ENCODE data around the gene UNC13A. TPM values are rescaled to one million over a fixed set of nuclear protein-coding genes. Genes with fewer than 3 reads are reported as not detected.

The UNC13A gene
- 6.6 and 8.8 TPM in 2 replicates for total RNA-seq (2014; rRNA removed; shearing (Covaris generic))

GRCh38 chr19:17687857-17688784 lies at the start of gene UNC13A:
Gene UNC13A (minus strand): TSS chr19:17688354. CDS start chr19:17688199, 155 bp downstream.
- no peaks in the 10 kb centered on the region for H3K36me3 ChIP-seq (replicated peaks; ENCODE audit: control insufficient read depth, insufficient read depth, low read length)
- peak within 1 kb of the TSS; percentile 80 for H3K4me3 ChIP-seq (ENCODE audit: insufficient read depth, low read depth, low read length)
- peak; percentile 96 for DNase-seq
- H3K27me3 ChIP-seq (ENCODE audit: control insufficient read depth, insufficient read depth, low read length), result no peaks in the 10 kb centered on the region

GRCh38 chr19:17737690-17738153 lies 49.6 kb upstream of the UNC13A start:
- Histone ChIP-seq H3K36me3 (replicated peaks; ENCODE audit: control insufficient read depth, insufficient read depth, low read length) (peaks cover 10% of the 10 kb centered on the region), H3K27me3 (ENCODE audit: control insufficient read depth, insufficient read depth, low read length) (no peaks in the 10 kb centered on the region), H3K4me3 (ENCODE audit: insufficient read depth, low read depth, low read length) (no peak overlapping the region)
- no peak for DNase-seq

- H3K27me3 ChIP-seq (ENCODE audit: control insufficient read depth, insufficient read depth, low read length), result no peaks in the 10 kb centered on the region
- DNase-seq, result peak; percentile 31
- no peak overlapping the region for H3K4me3 ChIP-seq (ENCODE audit: insufficient read depth, low read depth, low read length)
- H3K36me3 ChIP-seq (replicated peaks; ENCODE audit: control insufficient read depth, insufficient read depth, low read length), result peaks cover 14% of the 10 kb centered on the region
Measured at GRCh38 chr19:17735410-17735809, 47.3 kb upstream of the UNC13A start.

- Histone ChIP-seq H3K4me3 (ENCODE audit: insufficient read depth, low read depth, low read length) (no peak overlapping the region), H3K36me3 (replicated peaks; ENCODE audit: control insufficient read depth, insufficient read depth, low read length) (peaks cover 19% of the 10 kb centered on the region), H3K27me3 (ENCODE audit: control insufficient read depth, insufficient read depth, low read length) (no peaks in the 10 kb centered on the region)
- peak; percentile 30 for DNase-seq
Measured at GRCh38 chr19:17734146-17734545, 46.0 kb upstream of the UNC13A start.

GRCh38 chr19:17733127-17733526 lies 45.0 kb upstream of the UNC13A start:
- Histone ChIP-seq H3K36me3 (replicated peaks; ENCODE audit: control insufficient read depth, insufficient read depth, low read length) (peaks cover 26% of the 10 kb centered on the region), H3K27me3 (ENCODE audit: control insufficient read depth, insufficient read depth, low read length) (no peaks in the 10 kb centered on the region), H3K4me3 (ENCODE audit: insufficient read depth, low read depth, low read length) (no peak overlapping the region)
- DNase-seq, result peak; percentile 29

- DNase-seq, result no peak
- Histone ChIP-seq H3K4me3 (ENCODE audit: insufficient read depth, low read depth, low read length) (no peak overlapping the region), H3K36me3 (replicated peaks; ENCODE audit: control insufficient read depth, insufficient read depth, low read length) (peaks cover 28% of the 10 kb centered on the region), H3K27me3 (ENCODE audit: control insufficient read depth, insufficient read depth, low read length) (no peaks in the 10 kb centered on the region)
Measured at GRCh38 chr19:17727843-17728242, 39.7 kb upstream of the UNC13A start.

GRCh38 chr19:17726964-17727773 lies 39.0 kb upstream of the UNC13A start:
- peak; percentile 51 for DNase-seq
- Histone ChIP-seq H3K4me3 (ENCODE audit: insufficient read depth, low read depth, low read length) (no peak overlapping the region), H3K27me3 (ENCODE audit: control insufficient read depth, insufficient read depth, low read length) (no peaks in the 10 kb centered on the region), H3K36me3 (replicated peaks; ENCODE audit: control insufficient read depth, insufficient read depth, low read length) (peaks cover 30% of the 10 kb centered on the region)

- peaks cover 36% of the 10 kb centered on the region for H3K36me3 ChIP-seq (replicated peaks; ENCODE audit: control insufficient read depth, insufficient read depth, low read length)
- H3K27me3 ChIP-seq (ENCODE audit: control insufficient read depth, insufficient read depth, low read length), result no peaks in the 10 kb centered on the region
- no peak overlapping the region for H3K4me3 ChIP-seq (ENCODE audit: insufficient read depth, low read depth, low read length)
- DNase-seq, result peak; percentile 47
Measured at GRCh38 chr19:17726136-17726741, 38.1 kb upstream of the UNC13A start.

GRCh38 chr19:17725422-17726078 lies 37.4 kb upstream of the UNC13A start:
- peaks cover 33% of the 10 kb centered on the region for H3K36me3 ChIP-seq (replicated peaks; ENCODE audit: control insufficient read depth, insufficient read depth, low read length)
- H3K4me3 ChIP-seq (ENCODE audit: insufficient read depth, low read depth, low read length), result no peak overlapping the region
- no peaks in the 10 kb centered on the region for H3K27me3 ChIP-seq (ENCODE audit: control insufficient read depth, insufficient read depth, low read length)
- DNase-seq, result peak; percentile 92

- peaks cover 30% of the 10 kb centered on the region for H3K36me3 ChIP-seq (replicated peaks; ENCODE audit: control insufficient read depth, insufficient read depth, low read length)
- H3K4me3 ChIP-seq (ENCODE audit: insufficient read depth, low read depth, low read length), result no peak overlapping the region
Measured at GRCh38 chr19:17724655-17725054, 36.5 kb upstream of the UNC13A start.

GRCh38 chr19:17722655-17723240 lies 34.6 kb upstream of the UNC13A start:
- H3K36me3 ChIP-seq (replicated peaks; ENCODE audit: control insufficient read depth, insufficient read depth, low read length), result peaks cover 20% of the 10 kb centered on the region
- no peak overlapping the region for H3K4me3 ChIP-seq (ENCODE audit: insufficient read depth, low read depth, low read length)

More at GRCh38 chr19:17724655-17725054, 36.5 kb upstream of the UNC13A start:
- no peak for DNase-seq
- no peaks in the 10 kb centered on the region for H3K27me3 ChIP-seq (ENCODE audit: control insufficient read depth, insufficient read depth, low read length)

GRCh38 chr19:17721821-17722220 lies 33.7 kb upstream of the UNC13A start:
- DNase-seq, result no peak
- peaks cover 19% of the 10 kb centered on the region for H3K36me3 ChIP-seq (replicated peaks; ENCODE audit: control insufficient read depth, insufficient read depth, low read length)
- H3K4me3 ChIP-seq (ENCODE audit: insufficient read depth, low read depth, low read length), result no peak overlapping the region
- H3K27me3 ChIP-seq (ENCODE audit: control insufficient read depth, insufficient read depth, low read length), result no peaks in the 10 kb centered on the region

More at GRCh38 chr19:17722655-17723240, 34.6 kb upstream of the UNC13A start:
- H3K27me3 ChIP-seq (ENCODE audit: control insufficient read depth, insufficient read depth, low read length), result no peaks in the 10 kb centered on the region
- no peak for DNase-seq

- DNase-seq, result no peak
- peaks cover 17% of the 10 kb centered on the region for H3K36me3 ChIP-seq (replicated peaks; ENCODE audit: control insufficient read depth, insufficient read depth, low read length)
- H3K4me3 ChIP-seq (ENCODE audit: insufficient read depth, low read depth, low read length), result no peak overlapping the region
- no peaks in the 10 kb centered on the region for H3K27me3 ChIP-seq (ENCODE audit: control insufficient read depth, insufficient read depth, low read length)
Measured at GRCh38 chr19:17721111-17721628, 33.0 kb upstream of the UNC13A start.
